HL-60/S4 treated with phorbol 12-myristate 13-acetate at 8.2 ng/mL for 4 days and 3 days (cell line): ENCODE data around the gene ADI1.

Source experiments
- in situ Hi-C: fragments of 300-500 bp; cut with MboI; formaldehyde crosslinking; loops from 2 replicates; pipeline ENCODE4 v1.15.0; 2022; ENCODE audit warnings: low sequenced_read_pairs

ADI1 gene, protein sequence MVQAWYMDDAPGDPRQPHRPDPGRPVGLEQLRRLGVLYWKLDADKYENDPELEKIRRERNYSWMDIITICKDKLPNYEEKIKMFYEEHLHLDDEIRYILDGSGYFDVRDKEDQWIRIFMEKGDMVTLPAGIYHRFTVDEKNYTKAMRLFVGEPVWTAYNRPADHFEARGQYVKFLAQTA

DNA sequence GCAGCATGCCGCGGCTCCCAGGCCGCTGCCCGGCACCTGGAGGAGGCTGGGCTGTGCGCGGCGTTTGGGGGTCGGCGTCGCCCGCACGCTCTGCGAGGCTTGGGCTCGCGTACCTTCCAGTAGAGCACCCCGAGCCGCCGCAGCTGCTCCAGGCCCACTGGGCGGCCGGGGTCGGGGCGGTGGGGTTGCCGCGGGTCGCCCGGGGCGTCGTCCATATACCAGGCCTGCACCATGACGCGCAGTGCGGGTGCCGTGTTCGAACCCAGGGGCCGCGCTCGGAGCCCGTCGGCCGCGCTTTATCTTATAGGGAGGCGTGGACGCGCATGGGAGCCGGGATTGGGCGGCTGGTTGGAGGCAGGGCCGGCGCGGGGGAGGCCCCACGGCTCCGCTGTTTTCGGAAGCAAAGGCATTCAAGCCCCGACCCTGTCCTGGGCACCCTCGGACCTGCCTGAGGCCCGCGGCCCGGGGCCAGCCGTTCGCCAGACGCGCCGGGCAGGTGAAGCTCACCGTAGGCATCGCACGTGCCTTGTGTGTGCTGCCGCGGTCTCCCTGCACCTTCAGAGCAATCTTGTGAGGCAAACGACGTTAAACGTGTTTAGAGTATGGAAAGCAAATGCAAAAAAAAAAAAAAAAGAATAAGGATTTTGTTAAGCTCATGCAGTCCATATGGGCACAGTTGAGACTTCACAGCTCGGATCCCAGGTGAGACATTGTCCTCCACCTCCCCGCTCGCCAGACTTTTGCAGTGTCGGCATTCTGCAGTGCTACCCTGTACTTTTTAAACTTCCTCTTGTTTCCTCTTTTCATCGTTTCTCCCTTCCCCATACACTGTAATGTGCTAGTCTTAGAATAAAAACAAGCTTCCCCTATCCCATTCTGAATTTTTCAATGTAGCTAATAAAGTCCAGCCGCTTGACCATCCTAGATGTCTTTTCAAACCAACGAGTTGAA, at the start of gene ADI1:
Gene ADI1, minus strand, starts transcription at position 277 of the 951 bp plus-strand sequence. Its CDS starts 44 bp downstream, at position 233.
- in situ Hi-C loops, result no loop called here

DNA sequence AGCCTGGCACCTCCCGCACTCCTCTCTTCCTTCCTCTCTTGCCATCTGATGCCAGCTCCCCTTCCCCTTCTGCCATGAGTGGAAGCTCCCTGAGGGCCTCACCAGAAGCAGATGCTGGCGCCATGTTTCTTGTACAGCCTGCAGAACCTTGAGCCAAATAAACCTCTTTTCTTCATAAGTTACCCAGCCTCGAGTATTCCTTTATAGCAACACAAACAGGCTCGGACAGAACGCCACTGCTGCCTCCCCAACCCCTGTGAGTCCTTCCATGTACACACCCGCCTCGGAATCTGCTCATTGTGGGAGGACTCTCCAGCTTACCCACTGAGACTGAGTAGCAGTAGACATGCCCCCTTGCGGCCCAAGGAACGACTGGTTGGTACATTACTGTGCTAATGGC, 47.5 kb upstream of the ADI1 start:
- in situ Hi-C loops, result no loop called here

DNA sequence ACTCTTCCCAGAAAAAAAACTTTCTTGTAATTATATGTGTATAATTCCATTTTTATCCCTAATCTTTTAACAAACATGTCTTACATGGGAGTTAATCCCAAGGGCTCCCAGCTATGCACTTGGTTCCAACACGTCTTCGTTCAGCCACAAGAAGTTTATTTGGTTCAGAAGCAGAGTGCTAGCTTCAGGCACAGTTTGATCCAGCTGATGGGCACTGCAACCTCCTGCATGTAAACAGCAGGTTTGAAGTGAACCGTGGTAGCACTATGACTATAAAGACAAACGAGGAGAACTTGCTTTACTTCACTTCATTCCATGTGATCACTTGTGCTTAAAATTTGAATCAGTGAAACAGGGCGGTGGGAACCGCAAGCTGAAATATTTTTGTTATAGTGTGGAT, 45.8 kb upstream of the ADI1 start:
- in situ Hi-C loops, result no loop called here

DNA sequence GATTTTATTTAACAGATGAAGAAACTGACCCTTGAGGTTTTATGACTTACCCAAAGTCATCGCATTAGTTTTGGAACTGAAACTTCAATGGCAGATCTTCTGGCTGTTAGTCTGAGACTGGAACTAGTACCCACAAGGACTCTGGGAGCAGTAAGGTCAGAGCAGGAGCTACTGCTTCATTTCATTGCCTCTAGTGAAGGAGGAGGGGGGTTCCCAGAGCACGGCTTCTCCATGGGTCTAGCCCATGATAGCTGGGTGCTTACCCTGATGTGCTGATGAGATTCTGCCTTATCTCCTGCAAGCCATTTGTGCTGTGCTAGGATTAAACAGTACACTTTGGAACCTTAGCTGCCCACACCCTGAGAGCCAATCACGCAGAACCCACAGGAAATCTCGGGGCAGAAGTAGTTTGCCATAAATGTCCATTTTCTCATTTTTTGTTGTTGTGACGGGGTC, 44.2 kb upstream of the ADI1 start:
- in situ Hi-C loops, result no loop called here

DNA sequence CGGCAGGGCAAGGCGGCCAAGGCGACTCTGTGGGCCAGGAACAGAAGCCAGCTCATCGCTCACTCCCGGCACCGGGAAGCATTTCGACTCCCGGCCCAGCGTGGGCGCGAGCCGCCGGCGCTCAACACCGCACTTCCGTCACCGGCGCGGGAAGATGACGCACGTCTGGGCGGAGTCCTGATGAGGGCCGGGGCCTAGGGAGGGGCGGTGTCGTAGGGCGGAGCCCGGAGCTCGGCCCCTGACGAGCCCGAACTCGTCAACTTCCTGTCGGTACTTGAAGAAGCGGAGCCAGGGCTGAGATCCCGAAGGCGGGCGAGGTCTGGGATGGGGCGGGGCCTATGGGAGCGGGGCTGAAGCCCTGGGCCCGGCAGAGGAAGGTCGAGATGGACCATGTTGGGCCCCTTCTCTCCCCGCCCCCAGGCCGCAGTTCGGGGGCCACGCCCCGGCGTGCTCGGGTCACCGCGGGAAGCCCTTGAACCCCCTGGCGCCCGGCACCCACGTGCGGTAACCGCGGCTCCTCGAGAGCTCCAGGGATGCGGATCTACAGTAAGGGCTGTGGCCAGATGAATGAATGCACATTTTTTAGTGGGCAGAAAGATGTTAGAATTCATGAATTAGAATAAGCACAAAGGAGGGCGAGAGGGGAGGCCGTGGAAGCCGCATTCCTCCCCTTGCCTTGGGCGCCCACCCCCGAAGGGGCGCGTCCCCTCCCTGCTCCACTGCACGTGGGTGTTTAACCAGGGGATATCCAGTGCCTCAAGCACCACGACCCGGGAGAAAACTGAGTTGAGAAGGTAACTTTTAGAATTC, 39.1 kb upstream of the ADI1 start, which contains the start of gene RNASEH1:
Gene RNASEH1, minus strand, starts transcription at position 129 of the 810 bp plus-strand sequence. Its CDS starts 73 bp downstream, at position 56.
- in situ Hi-C loops, result no loop called here

DNA sequence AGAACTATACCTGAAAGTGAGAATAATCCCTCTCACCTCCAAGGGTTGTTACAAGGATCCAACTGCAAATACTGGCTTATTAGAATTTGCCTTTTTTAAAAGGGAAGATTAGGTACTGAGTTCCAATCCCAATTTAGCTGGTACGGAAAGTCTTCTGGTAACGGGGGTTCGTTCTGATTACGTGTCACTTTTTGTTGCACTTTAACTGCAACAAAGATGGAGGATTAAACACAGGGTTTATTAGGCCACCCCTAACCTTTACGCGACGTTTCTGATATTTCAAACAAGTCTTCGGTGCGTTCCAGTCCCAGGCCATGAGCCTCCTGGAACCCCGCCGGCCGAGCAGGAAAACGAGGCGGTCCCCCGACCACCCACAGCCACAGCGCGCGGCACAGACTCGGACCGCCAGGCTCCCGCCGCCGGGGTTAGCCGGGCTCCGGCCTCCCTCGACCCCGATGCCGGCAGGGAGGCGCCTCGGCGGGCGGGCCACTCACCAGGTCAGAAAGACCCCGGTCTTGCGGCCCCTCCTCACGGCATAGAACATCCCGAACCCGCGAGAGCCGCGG, 38.4 kb upstream of the ADI1 start:
- in situ Hi-C loops, result no loop called here

DNA sequence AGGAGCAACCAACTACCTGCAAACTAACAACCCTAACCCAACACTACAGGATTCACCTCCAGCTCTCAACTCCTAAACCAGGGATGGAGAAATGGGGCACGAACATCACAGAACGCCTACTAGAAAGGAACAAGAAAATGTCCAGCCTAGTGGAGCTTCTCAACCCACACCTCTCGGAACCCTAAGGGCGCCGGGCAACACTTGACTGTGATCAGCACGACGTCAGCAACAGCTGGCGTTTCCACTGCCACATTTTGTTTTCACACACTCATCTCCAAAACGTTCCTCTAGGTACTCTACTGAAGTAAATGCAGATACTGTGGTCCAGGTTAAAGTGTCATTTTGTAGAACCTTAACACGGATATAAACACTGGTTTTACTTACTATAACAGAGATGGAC, 34.6 kb upstream of the ADI1 start:
- in situ Hi-C loops, result no loop called here

DNA sequence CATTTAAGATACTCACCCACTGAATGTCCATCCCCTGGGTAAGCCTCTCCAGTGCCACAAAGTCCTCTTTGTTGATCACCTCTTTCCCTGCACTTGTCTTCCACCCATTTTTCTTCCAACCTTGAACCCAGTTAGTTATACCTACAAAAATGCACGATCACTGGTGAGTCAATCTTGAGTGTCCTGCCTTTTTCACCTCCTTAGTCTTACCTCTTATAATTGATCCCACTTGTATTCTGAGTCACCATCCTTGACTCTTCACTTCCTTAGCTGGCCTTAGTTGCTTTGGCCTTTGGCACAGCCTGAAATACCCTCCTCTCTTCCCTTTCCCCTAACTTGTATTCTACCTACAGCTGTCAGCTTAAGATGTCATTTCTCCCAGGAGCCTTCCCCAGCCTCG, 28.6 kb upstream of the ADI1 start:
- in situ Hi-C loops, result no loop called here

DNA sequence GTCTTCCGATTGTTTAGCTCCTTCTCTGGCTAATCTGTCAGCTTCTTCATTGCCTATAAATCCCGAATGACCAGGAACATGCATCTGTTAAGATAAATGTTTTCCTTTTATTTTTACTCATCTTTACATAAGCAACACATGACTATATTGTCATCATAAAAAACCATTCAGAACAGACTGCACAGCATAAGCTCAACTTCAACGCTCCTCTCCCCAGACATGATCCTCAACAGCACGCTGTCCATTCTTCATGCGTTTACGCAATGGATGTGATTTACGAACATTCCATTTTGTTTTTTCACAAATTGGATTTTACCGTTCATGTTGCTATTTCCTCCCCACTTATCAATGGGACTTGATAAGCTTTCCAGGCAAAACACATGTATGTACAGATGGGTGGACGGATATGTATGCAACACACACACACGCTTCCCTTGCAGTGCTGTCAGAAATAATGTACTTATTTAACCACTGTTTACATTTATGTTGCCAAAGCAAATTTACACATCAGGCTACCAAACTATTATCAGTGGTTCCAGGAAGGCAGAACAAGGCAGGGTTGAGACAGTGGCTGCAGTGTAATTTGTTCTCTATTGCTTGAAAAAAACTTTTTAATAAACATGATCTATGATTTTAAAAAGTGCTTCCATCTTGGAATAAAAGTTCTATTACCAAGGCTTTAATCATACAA, 26.6 kb upstream of the ADI1 start:
- in situ Hi-C loops, result no loop called here

DNA sequence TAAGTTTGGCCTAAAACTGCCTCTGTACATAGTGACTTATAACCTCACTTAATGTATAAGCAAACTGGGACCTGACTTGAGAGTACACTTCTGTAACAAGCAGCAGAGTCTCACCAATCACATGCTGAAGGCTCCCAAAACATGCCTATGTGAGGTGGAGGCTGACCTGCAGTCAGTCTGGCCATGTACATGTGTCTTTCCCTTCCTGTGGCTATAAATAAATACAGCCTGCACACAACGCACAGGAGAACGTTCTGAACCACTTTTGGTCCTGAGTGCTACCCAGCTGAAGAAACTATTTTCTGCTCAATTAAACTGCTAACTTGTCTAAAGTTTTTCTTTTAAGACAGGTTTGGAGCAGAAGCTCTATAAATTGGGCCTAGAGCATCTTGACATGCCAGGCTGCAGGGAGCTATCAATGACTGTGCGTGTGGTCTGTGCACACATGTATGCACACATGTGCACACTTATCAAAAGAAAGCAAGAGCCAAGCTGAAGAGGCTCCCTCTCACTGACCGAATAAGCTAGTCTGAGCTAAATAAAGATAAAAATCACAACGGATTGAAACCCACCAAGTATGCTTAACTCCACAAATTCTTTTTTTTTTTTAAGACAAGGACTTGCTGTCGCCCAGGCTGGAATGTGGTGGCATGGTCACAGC, 23.8 kb upstream of the ADI1 start:
- in situ Hi-C loops, result no loop called here

DNA sequence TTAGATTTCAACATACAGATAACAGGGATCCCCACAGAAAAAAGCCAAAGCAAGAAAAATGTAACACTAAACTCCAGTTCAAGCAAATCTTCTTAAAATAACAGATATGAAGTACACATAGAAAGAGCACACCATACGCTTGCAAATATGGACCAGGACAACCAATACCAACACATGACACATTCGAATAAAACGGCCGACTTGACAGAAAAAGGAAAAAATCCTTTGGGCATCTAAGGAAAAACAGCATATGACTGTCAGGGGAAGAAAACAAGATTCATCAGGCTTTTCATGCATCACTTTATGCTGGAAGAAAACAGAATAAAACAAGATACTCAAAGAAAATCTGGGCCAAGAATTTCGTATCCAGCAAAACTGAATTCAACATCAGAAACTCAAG, 22.8 kb upstream of the ADI1 start:
- in situ Hi-C loops, result no loop called here

DNA sequence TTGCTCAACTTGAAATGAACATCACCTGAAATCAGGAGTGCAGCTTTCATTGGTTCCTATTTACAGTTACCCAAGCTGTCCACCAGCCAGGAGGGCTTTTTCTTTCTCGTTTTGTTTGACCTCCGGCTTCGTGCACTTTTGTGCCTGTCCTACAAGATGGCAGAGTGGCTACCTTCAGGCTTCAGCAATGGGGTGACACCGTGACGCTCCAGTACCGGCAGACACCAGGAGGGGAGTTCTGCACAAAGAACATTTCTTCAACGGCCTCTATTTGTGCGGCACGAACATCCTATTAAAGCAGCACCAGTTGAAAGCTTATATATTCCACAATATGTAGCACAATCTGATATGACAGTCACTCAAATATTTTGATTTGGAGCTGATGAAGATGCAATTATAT, 20.5 kb upstream of the ADI1 start:
- in situ Hi-C loops, result no loop called here

DNA sequence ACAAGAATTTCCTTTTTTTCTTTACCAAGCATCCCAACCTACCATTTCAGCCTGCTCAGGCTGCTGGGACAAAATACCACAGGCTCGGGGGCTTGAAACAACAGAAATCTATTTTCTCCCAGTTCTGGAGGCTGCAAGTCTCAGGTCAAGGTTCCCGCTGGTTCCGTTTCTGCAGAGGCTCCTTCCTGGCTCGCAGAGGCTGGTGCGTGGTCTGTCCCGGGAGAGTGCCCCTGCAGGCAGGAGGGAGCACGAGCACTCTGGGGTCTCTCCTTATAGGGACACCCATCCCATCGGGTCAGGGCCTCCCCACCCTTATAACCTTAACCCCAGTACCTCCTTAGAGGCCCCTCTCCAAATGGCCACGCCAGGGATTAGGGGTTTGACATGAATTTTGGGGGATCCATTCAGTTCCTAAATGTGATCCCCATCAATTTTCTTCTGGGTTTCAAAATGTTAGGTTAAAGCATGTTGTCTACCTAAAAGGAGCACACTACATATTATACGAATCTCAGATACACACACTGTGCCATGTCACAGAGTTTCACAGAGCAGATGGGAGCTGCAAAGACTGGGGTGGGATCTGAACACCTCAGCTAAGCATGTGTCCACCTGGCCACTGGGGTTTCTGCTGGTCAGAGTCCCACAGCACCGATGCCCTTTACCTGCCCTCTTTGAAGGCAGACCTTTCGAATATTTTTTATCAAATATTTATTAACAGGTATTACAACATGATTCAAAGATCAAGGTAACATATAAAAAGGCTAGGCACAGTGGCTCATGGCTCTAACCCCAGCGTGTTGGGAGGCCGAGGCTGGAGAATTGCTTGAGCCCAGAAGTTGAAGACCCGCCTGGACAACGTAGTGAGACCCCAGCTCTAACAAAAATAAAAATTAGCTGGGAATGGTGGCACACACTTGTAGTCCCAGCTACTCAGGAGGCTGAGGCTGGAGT, 17.6 kb upstream of the ADI1 start:
- in situ Hi-C loops, result no loop called here

DNA sequence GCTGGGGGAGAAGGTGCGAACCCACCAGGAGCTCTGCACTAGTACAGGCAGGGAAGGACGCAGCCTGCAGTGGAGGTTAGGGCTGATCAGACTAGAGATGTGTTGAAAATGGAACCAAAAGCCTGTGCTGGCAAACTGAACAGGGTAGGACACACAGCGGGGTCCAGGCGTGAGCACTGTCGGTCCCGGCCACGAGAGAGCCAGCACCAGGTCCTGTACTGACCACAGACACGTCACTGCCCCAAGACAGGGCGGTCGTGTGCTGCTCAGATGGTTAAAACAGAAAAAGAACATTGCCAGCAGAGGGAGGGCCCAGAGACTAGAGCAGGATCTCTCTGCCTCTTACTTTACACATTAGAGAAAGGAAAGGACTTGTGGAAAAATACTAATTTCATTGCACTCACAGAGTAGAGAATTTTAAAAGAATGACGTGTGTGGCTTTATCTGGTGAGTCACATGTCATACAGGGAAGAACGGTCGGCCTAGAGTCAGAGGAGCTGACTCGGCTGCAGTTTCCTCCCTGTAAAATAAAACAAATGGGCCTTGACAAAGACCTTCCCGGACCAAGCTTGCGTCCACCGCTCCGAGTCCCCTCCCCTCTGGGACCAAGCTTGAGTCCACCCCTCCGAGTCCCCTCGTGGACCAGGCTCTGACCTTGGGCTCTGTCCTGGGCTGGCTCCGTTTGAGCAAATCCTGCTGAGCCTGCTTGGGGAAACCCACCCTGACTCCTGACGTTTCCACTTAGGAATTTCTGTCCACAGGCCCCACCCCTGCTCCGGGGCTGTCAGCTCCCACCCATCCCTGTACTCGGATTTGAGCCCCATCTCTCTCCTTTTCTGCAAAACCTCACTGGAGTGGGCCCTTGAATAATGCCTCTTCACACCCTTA, 16.7 kb upstream of the ADI1 start:
- in situ Hi-C loops, result no loop called here

DNA sequence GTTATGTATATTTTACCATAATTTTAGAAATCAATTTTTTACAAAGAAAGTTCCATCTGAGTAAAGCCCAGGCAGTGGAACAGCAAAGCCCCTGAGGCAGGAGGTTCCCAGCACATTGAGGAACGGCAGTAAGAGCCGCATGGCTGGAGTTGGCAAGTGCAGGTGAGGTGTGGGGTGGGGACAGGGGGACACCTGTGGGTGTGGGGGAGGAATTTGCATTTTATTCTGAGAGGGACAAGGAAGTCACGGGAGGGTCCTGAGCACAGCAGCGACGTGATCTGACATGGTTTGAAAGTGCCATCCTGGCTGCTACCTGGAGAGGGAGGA, 16.1 kb upstream of the ADI1 start:
- in situ Hi-C loops, result no loop called here

DNA sequence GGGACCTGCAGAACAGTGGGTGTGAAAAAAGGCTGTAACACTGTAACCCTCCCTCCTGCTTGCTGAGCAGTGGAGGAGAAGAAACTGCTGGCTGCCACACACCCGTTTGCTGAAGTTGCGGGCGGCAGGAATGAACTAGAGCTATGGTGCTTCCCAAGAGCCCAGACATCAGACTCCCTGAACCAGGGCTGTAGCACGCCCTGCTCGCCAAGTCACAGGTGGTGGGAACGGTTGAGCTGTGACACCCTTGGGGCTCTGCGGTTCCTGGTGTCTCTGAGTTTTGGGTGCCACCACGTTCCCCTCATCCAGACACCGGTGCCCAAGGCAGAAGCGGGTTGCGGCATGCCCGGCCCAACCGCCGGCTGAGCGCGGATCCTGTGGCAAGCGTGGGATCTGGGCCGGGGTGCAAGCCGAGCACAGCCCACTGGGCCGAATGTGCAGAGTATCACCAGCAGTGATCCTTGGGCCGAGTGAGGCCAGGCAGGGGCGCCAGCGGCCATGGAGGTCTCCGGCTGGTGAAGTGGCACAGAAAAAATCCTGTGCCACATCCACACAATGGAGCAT, 15.0 kb upstream of the ADI1 start:
- in situ Hi-C loops, result no loop called here

DNA sequence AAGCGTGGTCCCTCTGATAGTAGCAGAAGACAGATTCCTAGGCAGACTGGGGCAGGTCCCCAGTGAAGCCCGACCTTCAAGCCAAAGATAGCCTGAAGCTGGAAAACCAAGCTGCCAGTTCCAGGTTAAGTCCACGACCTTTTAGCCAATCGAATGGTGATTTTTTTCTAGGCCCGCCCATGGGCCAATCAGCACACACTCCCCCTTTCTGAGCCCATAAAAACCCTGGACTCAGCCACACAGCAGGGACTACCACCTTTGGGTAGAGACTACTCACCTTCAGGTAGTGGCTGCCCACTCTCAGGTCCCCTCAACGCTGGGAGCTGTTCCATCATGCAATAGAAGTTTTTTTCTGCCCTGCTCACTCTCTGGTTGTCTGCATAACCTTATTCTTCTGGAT, 14.5 kb upstream of the ADI1 start:
- in situ Hi-C loops, result no loop called here

DNA sequence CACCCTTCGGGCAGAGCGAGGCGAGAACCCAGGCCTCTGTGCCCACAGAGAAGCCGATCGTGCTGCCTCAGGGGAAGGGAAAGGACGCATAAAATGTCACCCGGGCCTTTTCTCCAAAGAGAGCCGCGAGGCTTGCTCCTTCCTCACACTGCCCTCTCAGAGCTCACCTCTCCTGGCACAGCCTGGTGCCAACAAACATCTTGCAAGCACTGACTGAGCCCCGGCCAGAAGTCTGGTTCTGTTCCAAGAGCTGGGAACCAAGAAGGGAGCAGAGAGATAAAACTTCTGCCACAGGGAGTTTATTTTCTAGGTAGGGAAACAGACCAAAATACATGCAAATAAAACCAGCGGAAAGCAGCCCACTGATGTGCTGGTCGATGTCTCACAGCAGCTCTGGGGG, 13.6 kb upstream of the ADI1 start:
- in situ Hi-C loops, result no loop called here
